IPS-NIHi7 (cell line): ENCODE data around the gene SAMMSON.

Experiments used
- DNase-seq: peaks from one replicate; pipeline ENCODE4 v3.0.0; 2012; ENCODE audit warnings: mixed read lengths; ENCODE audit errors: extremely low spot score

The SAMMSON gene

DNA sequence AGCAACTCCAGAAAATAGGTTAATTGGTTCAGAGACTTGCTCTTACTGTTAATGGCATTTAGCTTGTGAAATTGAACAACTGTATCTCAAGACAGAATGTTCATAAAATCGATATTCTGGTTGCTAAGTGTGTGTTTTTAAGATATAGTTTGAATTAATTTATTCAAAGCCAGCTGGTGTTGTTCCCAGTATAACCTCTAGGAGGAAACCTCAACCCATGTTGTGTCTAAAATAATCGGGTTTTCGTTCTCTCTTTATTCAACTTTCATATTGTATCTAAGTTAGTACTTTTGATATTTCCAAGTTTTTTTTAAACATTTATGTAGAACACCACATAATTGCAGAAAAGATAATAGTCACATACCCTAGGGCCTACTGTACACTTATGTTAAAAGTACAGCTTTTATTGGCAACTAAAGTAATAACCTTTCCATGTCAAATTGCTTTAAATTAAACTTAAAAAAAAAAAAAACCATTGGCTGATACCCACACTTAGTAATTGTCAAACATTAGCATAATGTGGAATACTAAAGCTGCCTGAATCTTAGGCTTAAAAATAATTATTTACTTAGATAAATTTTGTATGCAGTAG lies 90.9 kb downstream of the SAMMSON start:
- DNase-seq: peak; percentile 35

GRCh38 chr3:70094197-70094596 lies 94.7 kb downstream of the SAMMSON start:
- DNase-seq: no peak

DNA sequence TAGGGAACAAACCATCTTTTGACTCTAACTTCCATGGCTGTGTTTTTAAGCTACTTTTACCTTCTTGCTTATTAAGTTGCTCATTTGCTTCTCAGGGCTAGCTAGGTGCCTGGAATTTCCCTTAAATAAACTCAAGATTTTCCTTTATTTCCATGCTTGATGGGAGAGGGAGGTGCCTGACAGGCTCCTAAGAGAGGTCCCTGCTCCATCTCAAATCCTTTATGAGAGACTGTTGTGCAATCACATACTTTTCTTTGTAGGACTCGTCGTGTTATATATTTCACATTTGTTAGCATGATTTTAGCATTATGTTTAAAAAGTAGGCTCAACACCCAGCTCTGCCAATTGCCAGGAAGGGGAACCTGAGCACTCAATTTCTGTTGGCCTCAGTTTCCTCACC lies 95.7 kb downstream of the SAMMSON start:
- DNase-seq: no peak

- DNase-seq: no peak
These were observed 97.0 kb downstream of the SAMMSON start for GRCh38 chr3:70096376-70097066.

DNA sequence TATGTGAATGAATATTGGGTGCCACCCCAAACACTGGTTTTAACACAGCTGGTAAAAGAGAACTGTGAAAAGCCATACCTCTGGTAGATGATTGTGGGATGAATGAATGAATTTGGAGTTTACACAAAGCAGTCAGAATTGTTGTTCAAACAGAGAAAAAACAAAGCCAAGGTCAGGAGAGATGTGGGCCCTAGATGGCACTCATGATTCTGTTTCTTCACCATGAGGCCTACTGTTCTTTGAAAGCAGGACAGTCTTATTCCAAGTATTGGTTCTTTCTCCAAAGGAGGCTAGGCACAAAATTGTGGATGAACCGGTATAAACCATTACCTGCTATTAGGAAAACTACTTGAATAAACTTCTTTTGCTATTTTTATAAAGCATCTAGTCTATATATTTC lies 97.6 kb downstream of the SAMMSON start:
- DNase-seq: no peak

GRCh38 chr3:70108072-70108471 lies 108.5 kb downstream of the SAMMSON start:
- DNase-seq: peak; percentile 71

DNA sequence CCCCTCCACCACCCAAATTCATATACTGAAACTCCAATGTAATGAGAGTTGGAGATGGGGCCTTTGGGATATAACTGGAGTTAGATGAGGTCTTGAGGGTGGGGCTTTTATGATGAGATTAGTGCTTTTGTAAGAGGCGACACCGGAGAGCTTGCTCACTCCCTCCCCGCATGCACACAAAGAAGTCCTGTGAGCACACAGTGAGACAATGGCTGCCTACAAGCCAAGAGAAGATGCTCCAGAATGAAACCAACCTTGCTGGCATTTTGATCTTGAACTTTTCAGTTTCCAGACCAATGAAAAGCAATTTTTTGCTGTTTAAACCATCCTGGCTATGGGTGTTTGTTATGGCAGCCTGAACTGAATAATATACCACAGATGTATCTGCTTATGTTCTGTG lies 109.0 kb downstream of the SAMMSON start:
- DNase-seq: no peak

DNA sequence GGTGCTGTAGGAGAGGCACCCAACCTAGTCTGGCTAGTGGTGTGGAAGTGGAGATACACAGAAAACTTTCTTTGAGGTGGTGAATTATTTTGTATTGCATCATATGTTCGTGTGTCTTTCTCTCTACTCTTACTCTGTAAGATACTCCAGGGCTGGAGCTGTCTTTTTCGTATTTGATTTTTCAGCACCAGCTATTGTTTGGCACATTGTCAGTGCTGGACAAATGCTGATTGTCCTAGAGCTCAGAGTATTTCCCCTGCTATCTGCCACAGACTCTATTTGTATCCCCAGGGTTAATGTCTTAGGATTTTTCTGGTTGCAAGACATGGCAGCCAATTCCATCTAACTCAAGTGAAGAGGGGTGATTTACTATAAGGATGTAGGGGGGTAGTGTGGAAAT lies 110.5 kb downstream of the SAMMSON start:
- DNase-seq: no peak

DNA sequence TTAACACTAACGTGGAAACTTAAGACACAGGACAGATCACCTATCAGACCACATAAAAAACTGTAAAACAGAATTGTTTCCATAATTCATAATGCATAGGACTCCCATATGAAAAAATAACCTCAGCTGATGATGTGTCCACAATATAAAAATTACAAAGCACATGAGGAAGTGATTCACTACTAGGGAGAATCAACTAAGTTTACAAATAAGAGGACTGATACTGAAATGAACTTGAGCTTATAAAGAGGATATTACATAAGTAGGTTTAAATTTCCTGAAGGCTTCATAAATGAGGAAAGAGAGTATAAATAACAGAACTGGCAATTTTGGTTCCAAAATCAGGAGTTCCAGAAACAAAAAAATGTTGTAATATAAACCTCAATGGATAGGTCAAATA lies 111.9 kb downstream of the SAMMSON start:
- no peak for DNase-seq

- DNase-seq: no peak
These were observed 113.2 kb downstream of the SAMMSON start for GRCh38 chr3:70112751-70113150.

DNA sequence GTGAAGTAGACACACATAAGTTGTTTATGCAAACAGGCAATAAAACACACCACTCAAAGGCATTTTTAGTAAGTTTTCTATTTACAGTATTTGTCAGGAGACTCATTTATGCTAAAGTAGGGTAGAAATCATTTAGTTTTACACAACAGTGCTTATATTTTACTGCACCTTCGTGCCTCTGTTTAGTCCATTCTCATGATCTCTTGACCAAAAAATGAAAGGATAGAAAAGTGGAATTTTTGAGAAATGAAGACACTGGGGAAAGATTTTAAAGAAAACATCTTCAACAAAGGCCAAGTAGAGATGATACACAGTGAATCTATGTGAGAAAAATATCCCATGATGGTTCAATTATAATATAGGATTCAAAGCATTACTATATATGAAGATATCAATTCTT lies 114.9 kb downstream of the SAMMSON start:
- no peak for DNase-seq

GRCh38 chr3:70119879-70120278 lies 120.3 kb downstream of the SAMMSON start:
- no peak for DNase-seq
